Immature natural killer cell (primary cell): ENCODE results near the gene ACTRT2. TPM values are rescaled to one million over a fixed set of nuclear protein-coding genes. Genes with fewer than 3 reads are reported as not detected.

Experiments
- DNase-seq, 3 donors: peaks; one replicate each; pipeline ENCODE4 v3.0.0; 2022; ENCODE audit warnings: mixed read lengths in 1 of 3
- H3K27ac Mint-ChIP-seq, 6 donors: one replicate each; pipeline ENCODE4 v1.8.0; 2020; ENCODE audit warnings: mixed read lengths in 6 of 6, mild to moderate bottlenecking in 5 of 6, inconsistent platforms in 4 of 6, moderate library complexity in 3 of 6
- H3K27me3 Mint-ChIP-seq, 3 donors: one replicate each; pipeline ENCODE4 v1.8.0; 2020 to 2021; ENCODE audit warnings: low read depth in 3 of 3, mild to moderate bottlenecking in 3 of 3, mixed read lengths in 3 of 3, moderate library complexity in 3 of 3, inconsistent platforms in 1 of 3
- H3K36me3 Mint-ChIP-seq, 3 donors: one replicate each; pipeline ENCODE4 v1.8.0; 2020; ENCODE audit warnings: mixed read lengths in 3 of 3, inconsistent platforms in 2 of 3, mild to moderate bottlenecking in 2 of 3
- H3K4me1 Mint-ChIP-seq, 2 donors: one replicate each; pipeline ENCODE4 v1.8.0; 2020; ENCODE audit warnings: inconsistent platforms in 2 of 2, mild to moderate bottlenecking in 2 of 2, mixed read lengths in 2 of 2, moderate library complexity in 1 of 2
- H3K4me3 Mint-ChIP-seq, 5 donors: one replicate each; pipeline ENCODE4 v1.8.0; 2020; ENCODE audit warnings: mild to moderate bottlenecking in 5 of 5, mixed read lengths in 5 of 5, inconsistent platforms in 3 of 5, moderate library complexity in 3 of 5
- H3K9me3 Mint-ChIP-seq, 6 donors: one replicate each; pipeline ENCODE4 v1.8.0; 2020; ENCODE audit warnings: mild to moderate bottlenecking in 6 of 6, mixed read lengths in 6 of 6, inconsistent platforms in 4 of 6, moderate library complexity in 3 of 6
- polyA plus RNA-seq, 3 donors: library from polyadenylated mRNA; unstranded; fragments of 300-500 nt; fragmentation: Illumina TruSeq; gene quantifications; one replicate each; pipeline ENCODE4 v1.2.3, GENCODE V29; 2021

ACTRT2 gene
- polyA plus RNA-seq, 3 donors from 2014 or later = not detected

DNA sequence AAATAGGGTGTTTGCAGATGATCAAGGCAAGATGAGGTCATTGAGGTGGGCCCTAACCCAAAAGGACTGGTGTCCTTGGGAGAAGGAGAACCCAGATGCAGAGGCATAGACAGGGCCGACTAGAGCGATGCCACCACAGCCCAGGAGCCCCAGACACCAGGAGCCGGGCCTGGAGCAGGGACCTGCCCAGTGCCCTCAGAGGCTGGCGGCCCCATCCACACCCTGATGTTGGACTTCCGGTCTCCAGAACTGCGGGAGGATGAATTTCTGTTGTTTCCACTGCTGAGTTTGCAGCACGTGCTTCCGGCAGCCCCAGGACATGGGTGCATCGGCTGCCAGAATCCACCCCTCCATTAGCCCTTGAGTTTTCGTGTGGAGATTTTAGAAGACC is 7.2 kb upstream of the ACTRT2 start:
- Mint-ChIP-seq H3K4me1 (peaks cover 0 to 1% of the 10 kb centered on the region in 2 donors), H3K27me3 (peaks cover 0 to 4% (median 1%) of the 10 kb centered on the region in 3 donors), H3K9me3 (no peaks in the 10 kb centered on the region), H3K27ac (no peak overlapping the region), H3K4me3 (no peak overlapping the region), H3K36me3 (no peaks in the 10 kb centered on the region)
- no peak for DNase-seq

DNA sequence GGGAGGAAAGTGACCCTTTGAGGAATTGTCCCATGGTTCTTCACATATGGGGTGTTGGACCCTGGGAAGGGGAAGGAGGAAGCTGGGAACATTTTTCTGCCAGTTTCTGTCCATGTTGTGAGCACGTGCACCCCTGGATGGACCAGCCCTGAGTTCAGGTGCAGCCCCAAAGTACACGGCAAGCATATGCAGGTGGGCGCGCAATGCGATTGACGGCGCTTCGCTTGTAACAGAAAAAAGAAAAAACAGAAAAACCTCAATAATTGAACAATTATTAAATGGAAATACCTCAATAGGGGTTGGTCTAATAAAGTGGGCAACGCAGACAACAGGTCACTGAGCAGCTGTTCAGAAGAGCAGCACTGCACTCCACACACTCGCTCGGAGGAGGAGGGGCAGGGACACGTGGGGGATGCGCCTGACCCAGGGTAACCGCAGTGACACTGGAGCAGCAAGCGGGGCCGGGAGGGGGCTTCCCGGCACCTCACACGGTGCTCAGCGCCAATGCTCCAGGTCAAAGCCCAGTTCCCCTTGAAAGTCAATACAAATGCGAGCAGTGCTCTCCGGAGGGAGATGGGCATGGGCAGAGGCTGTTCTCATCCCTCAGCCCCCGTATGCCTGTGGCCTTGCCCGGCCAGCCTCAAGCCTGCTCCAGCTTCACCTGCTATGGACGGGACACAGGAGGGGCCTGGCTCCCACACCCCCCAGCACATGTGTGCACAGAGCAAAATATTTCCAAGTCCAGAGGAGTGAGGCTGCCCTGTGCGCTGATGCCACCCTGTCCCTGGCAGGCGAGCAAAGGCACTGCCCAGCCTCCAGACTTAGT is 6.6 kb upstream of the ACTRT2 start:
- Mint-ChIP-seq H3K4me1 (peaks cover 0 to 1% of the 10 kb centered on the region in 2 donors), H3K9me3 (no peaks in the 10 kb centered on the region), H3K4me3 (no peak overlapping the region), H3K27me3 (peaks cover 0 to 4% (median 1%) of the 10 kb centered on the region in 3 donors), H3K27ac (no peak overlapping the region), H3K36me3 (no peaks in the 10 kb centered on the region)
- DNase-seq = no peak

DNA sequence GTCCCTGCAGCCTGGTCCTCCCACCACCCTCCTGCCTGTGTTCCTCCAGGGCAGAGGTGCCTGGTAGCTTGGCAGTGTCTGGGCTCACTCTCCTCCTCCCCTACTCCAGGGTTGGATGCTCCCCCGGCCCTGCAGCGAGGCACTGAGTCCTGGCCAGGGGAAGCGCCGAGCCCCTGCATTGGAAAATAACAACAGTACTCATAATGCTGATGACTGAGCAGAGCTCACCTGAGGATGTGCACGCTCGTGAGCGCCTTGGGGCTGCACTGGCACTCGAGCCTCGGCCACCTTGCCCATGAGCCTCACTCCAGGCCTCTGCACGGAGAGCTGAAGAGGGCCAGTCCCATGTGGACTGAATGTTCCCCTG is 6.0 kb upstream of the ACTRT2 start:
- H3K4me3 Mint-ChIP-seq = no peak overlapping the region
- DNase-seq = no peak
- H3K27ac Mint-ChIP-seq = no peak overlapping the region
- H3K36me3 Mint-ChIP-seq = no peaks in the 10 kb centered on the region
- H3K27me3 Mint-ChIP-seq = peaks cover 0 to 4% (median 1%) of the 10 kb centered on the region in 3 donors
- no peaks in the 10 kb centered on the region for H3K9me3 Mint-ChIP-seq
- peaks cover 0 to 1% of the 10 kb centered on the region in 2 donors for H3K4me1 Mint-ChIP-seq

DNA sequence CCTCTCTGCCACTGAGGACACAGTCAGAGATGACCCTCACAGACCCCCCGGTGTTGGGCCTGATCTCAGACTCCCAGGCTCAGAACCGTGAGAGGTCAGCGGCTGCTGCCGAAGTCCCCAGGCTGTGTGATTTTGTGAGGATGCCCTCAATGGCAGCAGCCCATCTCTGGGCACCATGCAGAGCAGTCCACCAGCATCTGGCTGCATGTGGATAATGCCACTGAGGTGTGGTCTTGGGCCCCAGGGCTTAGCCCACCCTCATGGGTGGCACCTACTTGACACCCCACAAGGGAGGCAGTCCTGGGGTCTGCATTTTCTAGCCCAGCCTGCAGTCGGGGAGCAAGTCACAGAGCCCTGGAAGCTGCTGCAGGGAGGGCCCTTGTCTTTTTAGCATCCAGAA is 5.5 kb upstream of the ACTRT2 start:
- Mint-ChIP-seq H3K4me3 (no peak overlapping the region), H3K36me3 (no peaks in the 10 kb centered on the region), H3K4me1 (peaks cover 0 to 1% of the 10 kb centered on the region in 2 donors), H3K9me3 (no peaks in the 10 kb centered on the region), H3K27ac (no peak overlapping the region), H3K27me3 (peaks cover 0 to 4% (median 1%) of the 10 kb centered on the region in 3 donors)
- no peak for DNase-seq

DNA sequence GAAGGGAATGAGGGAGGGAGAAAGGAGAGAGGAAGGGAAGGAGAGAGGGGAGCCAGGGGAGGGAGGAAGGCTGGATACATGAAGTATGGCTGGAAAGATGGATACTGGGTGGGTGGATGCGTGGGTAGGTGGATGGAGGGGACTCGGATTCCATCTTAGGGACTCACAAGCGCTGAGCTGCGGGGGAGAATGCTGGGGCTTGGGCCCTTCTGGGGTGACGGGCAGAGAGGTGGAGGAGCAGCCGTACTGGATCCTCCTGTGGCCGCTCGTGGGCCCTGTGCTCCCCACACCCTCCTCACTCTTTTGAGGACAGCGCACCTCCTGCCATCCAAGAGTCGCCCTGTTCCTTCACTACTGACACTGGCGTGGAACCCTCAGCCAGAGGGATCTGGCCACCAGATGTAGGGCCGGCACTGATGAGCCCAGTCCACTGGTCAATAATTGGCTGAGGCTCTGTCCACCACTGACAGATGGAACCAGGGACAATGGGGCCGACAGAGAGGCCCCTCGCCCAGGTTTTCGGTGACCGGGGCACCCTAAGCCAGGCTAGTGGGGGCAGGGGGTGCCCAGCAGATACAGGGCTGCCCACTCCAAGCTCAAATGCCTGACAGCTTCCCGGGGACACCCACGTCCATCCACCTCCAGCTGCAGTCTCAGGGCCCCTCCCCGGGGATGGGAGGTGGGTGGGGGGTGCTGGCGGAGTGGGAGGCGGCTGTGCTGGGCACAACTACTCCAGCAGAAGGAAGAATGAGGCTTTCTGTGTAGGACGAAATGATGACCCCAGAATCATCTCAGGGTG is 4.4 kb upstream of the ACTRT2 start:
- Mint-ChIP-seq H3K4me1 (peaks cover 0 to 1% of the 10 kb centered on the region in 2 donors), H3K9me3 (no peaks in the 10 kb centered on the region)
- DNase-seq = no peak

DNA sequence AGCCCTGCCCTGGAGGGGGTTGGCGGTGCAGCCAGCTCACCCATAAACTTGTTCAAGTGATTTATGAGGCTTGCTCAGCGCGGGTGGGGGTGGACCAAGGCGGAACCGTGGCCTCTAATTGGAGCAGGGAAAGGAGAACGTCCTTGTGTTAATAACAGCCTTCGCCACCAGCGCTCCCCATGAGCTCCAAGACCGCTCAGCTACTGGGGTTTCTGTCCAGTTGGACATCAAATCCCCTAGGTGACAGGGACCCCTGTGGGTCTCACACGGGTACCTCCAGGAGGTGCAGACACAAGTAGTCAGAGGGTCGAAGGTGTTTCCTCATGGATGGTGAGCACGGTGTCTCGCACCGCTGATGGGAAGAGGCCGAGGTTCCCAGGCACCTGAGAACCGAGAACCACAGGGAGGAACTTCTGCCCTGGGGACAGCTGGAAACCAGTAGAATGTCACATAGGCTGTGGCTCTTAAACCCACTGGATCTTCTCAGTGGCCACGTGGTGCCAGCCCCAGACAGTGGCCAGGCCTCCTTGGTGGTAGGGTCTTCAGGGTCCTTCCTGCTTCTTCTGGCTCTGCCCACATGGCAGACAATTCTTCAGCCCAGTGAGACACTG is 3.7 kb upstream of the ACTRT2 start:
- Mint-ChIP-seq H3K36me3 (no peaks in the 10 kb centered on the region), H3K4me1 (peaks cover 0 to 1% of the 10 kb centered on the region in 2 donors), H3K9me3 (no peaks in the 10 kb centered on the region), H3K27ac (no peak overlapping the region), H3K4me3 (no peak overlapping the region), H3K27me3 (peaks cover 0 to 4% (median 1%) of the 10 kb centered on the region in 3 donors)
- no peak for DNase-seq

More for the DNA sequence above, 4.4 kb upstream of the ACTRT2 start:
- Mint-ChIP-seq H3K36me3 (no peaks in the 10 kb centered on the region), H3K27me3 (peaks cover 0 to 4% (median 1%) of the 10 kb centered on the region in 3 donors), H3K27ac (no peak overlapping the region), H3K4me3 (no peak overlapping the region)

DNA sequence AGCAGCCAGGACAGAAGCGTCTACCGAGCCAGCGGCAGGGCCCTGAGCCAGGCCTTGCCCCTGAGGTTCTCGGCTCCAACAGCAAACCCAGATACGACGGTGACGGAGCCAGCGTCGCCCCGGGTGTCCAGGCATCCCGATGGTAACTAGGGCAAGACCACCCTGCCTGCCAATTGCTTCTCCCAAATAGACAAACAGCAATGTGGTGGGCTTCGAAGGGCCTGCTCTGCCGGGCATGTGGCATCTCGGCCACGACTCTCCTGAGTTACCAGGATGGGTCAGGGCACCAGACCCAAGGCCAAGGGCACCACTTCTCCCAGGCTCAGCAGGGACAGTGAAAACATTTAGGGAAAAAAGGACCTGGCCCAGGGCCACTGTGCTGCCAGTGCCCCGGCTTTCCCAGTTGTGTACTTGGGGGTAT is 3.2 kb upstream of the ACTRT2 start:
- Mint-ChIP-seq H3K4me3 (no peak overlapping the region), H3K27ac (no peak overlapping the region), H3K9me3 (no peaks in the 10 kb centered on the region), H3K27me3 (peaks cover 0 to 4% (median 1%) of the 10 kb centered on the region in 3 donors), H3K36me3 (no peaks in the 10 kb centered on the region), H3K4me1 (peaks cover 0 to 1% of the 10 kb centered on the region in 2 donors)
- no peak for DNase-seq

DNA sequence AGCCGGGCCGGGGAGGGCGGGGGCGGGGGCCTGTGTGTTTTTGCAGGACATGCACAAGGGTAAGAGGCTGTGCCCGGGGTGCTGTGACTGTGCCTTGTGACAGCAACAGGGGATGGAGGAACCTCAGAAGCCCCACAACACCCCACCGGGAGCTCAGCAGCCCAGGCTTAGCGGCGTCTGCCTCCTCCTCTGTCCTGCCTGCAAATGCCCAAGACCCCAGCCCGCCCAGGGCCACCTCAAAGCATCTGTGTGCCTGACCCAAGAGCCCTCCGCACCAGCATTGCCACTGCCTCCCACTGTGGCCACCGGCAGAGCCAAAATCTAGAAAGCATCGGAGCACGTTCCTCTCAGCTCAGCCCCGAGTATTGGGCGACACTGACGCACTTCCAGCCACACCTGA is 2.7 kb upstream of the ACTRT2 start:
- Mint-ChIP-seq H3K4me3 (no peak overlapping the region), H3K4me1 (no peaks in the 10 kb centered on the region), H3K27me3 (peaks cover 0 to 4% (median 2%) of the 10 kb centered on the region in 3 donors), H3K27ac (no peak overlapping the region), H3K9me3 (no peaks in the 10 kb centered on the region), H3K36me3 (no peaks in the 10 kb centered on the region)
- no peak for DNase-seq

DNA sequence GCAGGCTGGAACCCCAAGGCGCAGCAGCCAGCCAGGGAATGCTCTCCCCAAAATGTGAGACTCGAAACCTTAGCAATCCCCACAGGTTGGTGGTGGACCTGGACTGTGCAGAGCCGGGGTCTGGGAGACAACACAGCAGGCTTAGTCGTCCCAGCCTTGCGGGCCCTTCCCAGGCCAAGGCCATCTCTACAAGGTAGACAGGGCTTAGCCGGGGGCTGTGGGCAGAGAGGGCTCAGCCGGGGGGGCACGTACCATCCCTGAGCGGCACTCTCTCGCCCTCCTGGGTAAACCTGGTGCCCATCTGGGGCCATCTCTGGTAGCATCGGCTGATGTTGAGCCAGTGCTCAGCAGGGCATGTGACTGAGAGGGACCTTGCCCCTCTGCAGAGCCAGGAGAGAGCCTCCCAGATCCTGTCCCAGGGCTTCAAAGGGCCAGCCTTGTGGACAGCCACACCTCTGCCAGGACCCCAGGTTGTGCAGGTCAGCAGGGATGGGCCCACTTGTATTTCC is 2.2 kb upstream of the ACTRT2 start:
- no peaks in the 10 kb centered on the region for H3K4me1 Mint-ChIP-seq
- H3K27ac Mint-ChIP-seq = no peak overlapping the region
- no peaks in the 10 kb centered on the region for H3K36me3 Mint-ChIP-seq
- H3K4me3 Mint-ChIP-seq = no peak overlapping the region
- no peaks in the 10 kb centered on the region for H3K9me3 Mint-ChIP-seq
- peaks cover 0 to 3% (median 2%) of the 10 kb centered on the region in 3 donors for H3K27me3 Mint-ChIP-seq
- no peak for DNase-seq

DNA sequence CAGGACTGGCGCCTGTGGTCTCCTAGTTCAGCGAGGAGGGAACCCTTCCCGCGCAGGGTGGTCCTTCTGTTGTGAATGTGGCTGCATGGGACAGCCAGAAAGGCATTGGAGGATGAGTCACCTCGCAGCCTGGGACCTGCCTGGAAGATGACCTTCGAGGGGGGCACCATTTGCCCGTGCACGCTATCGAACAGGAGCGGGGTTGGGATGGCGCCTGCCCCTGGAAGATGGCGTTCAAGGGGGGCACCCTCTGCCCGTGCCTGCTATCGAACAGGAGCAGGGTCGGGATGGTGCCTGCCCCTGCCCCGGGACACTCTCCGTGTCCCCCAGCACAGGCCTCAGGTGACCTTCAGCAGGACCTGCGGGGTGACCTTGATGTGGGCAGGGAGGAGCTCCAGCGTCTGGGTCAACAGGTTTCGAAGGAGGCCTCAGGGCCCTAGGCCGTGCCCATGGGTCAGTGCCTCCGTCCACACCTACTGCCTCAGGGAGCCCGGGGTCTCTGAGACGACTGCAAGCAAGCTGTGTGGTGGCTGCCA is 1.7 kb upstream of the ACTRT2 start:
- H3K27me3 Mint-ChIP-seq = peaks cover 0 to 3% (median 2%) of the 10 kb centered on the region in 3 donors
- no peaks in the 10 kb centered on the region for H3K4me1 Mint-ChIP-seq
- H3K9me3 Mint-ChIP-seq = no peaks in the 10 kb centered on the region
- no peak overlapping the region for H3K27ac Mint-ChIP-seq
- H3K36me3 Mint-ChIP-seq = no peaks in the 10 kb centered on the region
- DNase-seq = no peak
- no peak overlapping the region for H3K4me3 Mint-ChIP-seq

DNA sequence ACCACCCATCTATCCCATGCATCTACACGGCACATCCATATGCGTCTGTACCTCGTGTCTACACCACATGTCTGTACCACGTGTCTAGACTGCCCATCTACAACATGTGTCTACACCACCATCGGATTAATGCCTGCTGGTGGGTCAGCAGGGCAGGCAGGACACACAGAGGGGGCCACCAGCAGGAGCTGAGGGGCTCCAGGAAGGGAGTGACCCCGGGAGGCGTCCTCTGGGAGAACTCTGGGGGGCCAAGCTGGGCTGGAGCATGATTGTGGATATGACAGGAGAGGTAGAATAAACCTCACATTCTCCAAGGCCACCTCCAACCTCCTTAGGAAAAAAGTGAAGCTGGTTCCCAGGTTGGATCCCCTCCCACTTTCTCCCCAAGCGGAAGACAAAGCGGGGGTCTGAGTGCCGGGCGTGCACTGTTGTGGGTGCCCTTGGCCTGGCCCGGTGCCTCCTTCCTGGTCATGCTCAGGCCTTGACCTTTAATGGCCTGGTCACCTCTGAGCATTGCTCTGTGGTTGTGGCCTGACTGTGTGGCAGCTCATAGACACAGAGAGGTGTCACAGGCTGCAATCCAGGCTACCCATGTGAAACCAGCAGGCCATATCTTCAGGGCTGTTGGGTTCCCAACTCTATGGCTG is 881 bp upstream of the ACTRT2 start:
- Mint-ChIP-seq H3K27ac (no peak overlapping the region), H3K36me3 (no peaks in the 10 kb centered on the region), H3K27me3 (peaks cover 0 to 3% (median 2%) of the 10 kb centered on the region in 3 donors), H3K9me3 (no peaks in the 10 kb centered on the region), H3K4me3 (no peak overlapping the region), H3K4me1 (no peaks in the 10 kb centered on the region)
- no peak for DNase-seq

DNA sequence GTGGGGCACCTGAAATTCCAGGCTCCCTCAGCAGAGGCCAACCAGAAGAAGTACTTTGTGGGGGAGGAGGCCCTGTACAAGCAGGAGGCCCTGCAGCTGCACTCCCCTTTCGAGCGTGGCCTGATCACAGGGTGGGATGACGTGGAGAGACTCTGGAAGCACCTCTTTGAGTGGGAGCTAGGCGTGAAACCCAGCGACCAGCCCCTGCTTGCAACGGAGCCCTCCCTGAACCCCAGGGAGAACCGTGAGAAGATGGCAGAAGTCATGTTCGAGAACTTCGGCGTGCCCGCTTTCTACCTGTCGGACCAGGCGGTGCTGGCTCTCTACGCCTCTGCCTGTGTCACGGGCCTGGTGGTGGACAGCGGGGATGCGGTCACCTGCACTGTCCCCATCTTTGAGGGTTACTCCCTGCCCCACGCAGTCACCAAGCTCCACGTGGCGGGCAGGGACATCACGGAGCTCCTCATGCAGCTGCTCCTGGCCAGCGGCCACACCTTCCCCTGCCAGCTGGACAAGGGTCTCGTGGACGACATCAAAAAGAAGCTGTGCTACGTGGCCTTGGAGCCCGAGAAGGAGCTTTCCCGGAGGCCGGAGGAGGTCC is 634 bp downstream of the ACTRT2 start:
- Mint-ChIP-seq H3K27me3 (peaks cover 0 to 3% (median 2%) of the 10 kb centered on the region in 3 donors), H3K36me3 (no peaks in the 10 kb centered on the region), H3K27ac (no peak overlapping the region), H3K4me1 (no peaks in the 10 kb centered on the region), H3K4me3 (no peak overlapping the region), H3K9me3 (no peaks in the 10 kb centered on the region)
- DNase-seq = no peak

DNA sequence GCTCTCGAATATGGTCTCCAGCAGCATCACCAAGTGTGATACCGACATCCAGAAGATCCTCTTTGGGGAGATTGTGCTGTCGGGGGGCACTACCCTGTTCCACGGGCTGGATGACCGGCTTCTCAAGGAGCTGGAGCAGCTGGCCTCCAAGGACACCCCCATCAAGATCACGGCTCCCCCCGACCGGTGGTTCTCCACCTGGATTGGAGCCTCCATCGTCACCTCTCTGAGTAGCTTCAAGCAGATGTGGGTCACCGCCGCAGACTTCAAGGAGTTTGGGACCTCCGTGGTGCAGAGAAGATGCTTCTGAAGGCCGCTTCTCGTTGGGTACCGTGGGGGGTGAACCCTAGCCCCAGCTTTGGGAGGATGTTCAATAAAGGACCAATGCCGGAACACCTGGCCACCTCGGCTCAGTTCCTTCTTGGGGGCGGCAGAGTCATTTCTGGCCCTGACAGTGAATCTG is 1.3 kb downstream of the ACTRT2 start:
- DNase-seq = no peak
- Mint-ChIP-seq H3K9me3 (no peaks in the 10 kb centered on the region), H3K36me3 (no peaks in the 10 kb centered on the region), H3K27me3 (peaks cover 0 to 3% (median 2%) of the 10 kb centered on the region in 3 donors), H3K4me1 (no peaks in the 10 kb centered on the region), H3K4me3 (no peak overlapping the region), H3K27ac (no peak overlapping the region)
